Neural cell (in vitro differentiated cells): ENCODE measurements around the gene SLC27A5. TPM values are rescaled to one million over a fixed set of nuclear protein-coding genes. Genes with fewer than 3 reads are reported as not detected.

Source experiments
- H2AFZ ChIP-seq: fragments of 200-600, 300-800 bp; sonication (generic), shearing (Covaris generic); 2 replicates; pipeline ENCODE4 v1.6.0; 2014; ENCODE audit warnings: low read depth, mild to moderate bottlenecking, antibody characterized with exemption, low read length, moderate library complexity
- H3F3A ChIP-seq: fragments of 200-600 bp; shearing (Covaris generic); 2 replicates; pipeline ENCODE4 v1.6.1; 2016; ENCODE audit warnings: mild to moderate bottlenecking, moderate library complexity, mixed read lengths, antibody characterized with exemption, low read length; ENCODE audit not compliant: insufficient read depth, poor library complexity, severe bottlenecking
- H3K27ac ChIP-seq: fragments of 200-600, 300-800 bp; sonication (generic), shearing (Covaris generic); 2 replicates; pipeline ENCODE4 v1.5.1; 2014; ENCODE audit warnings: mild to moderate bottlenecking, low read length, moderate library complexity
- H3K27me3 ChIP-seq: fragments of 300-800, 200-600 bp; sonication (generic), shearing (Covaris generic); 2 replicates; pipeline ENCODE4 v1.6.0; 2014; ENCODE audit warnings: mild to moderate bottlenecking, low read depth, low read length, moderate library complexity; ENCODE audit not compliant: insufficient read depth
- H3K36me3 ChIP-seq: fragments of 300-800, 200-600 bp; sonication (generic), shearing (Covaris generic); 2 replicates; pipeline ENCODE4 v1.5.1; 2014; ENCODE audit warnings: mild to moderate bottlenecking, antibody characterized with exemption, low read length, moderate library complexity; ENCODE audit not compliant: insufficient read depth
- H3K4me2 ChIP-seq: fragments of 300-800, 200-600 bp; sonication (generic), shearing (Covaris generic); 2 replicates; pipeline ENCODE4 v1.6.0; 2014; ENCODE audit warnings: mild to moderate bottlenecking, low read length
- H3K4me3 ChIP-seq: fragments of 300-800, 200-600 bp; sonication (generic), shearing (Covaris generic); 2 replicates; pipeline ENCODE4 v1.5.1; 2014; ENCODE audit warnings: mild to moderate bottlenecking, low read length, moderate library complexity
- H3K79me2 ChIP-seq: fragments of 200-600 bp; shearing (Covaris generic); replicated peaks from 2 replicates; pipeline ENCODE4 v1.6.0; 2014; ENCODE audit warnings: mild to moderate bottlenecking, low read length, moderate library complexity; ENCODE audit not compliant: insufficient read depth
- H3K9ac ChIP-seq: fragments of 300-800, 200-600 bp; sonication (generic), shearing (Covaris generic); 2 replicates; pipeline ENCODE4 v1.6.1; 2016; ENCODE audit warnings: mild to moderate bottlenecking, low read length, mixed read lengths
- H3K9me2 ChIP-seq: fragments of 200-600 bp; shearing (Covaris generic); 2 replicates; pipeline ENCODE4 v1.6.1; 2016; ENCODE audit warnings: mild to moderate bottlenecking, low read length, mixed read lengths; ENCODE audit not compliant: insufficient read depth
- H3K9me3 ChIP-seq: fragments of 200-600, 300-800 bp; sonication (generic), shearing (Covaris generic); 2 replicates; pipeline ENCODE4 v1.6.1; 2016; ENCODE audit warnings: mild to moderate bottlenecking, mixed run types, low read length, moderate library complexity, mixed read lengths
- H4K20me1 ChIP-seq: fragments of 200-600 bp; shearing (Covaris generic); 2 replicates; pipeline ENCODE4 v1.6.1; 2016; ENCODE audit warnings: mild to moderate bottlenecking, mixed run types; ENCODE audit not compliant: insufficient read depth
- CTCF ChIP-seq: fragments of 450-650 bp; IDR thresholded peaks from 2 replicates; pipeline ENCODE4 v1.5.1; 2014; ENCODE audit warnings: antibody characterized with exemption, mild to moderate bottlenecking, moderate library complexity; ENCODE audit not compliant: poor library complexity, severe bottlenecking
- EP300 ChIP-seq: fragments of 450-650 bp; conservative IDR thresholded peaks from 2 replicates; pipeline ENCODE4 v1.6.1; 2014; ENCODE audit warnings: antibody characterized with exemption, mild to moderate bottlenecking, moderate library complexity; ENCODE audit not compliant: poor library complexity, severe bottlenecking
- EZH2 ChIP-seq: fragments of 200-600, 300-800 bp; shearing (Covaris generic), sonication (generic); IDR thresholded peaks from 2 replicates; pipeline ENCODE4 v1.6.1; 2014; ENCODE audit warnings: antibody characterized with exemption, low read length, borderline replicate concordance, mild to moderate bottlenecking; ENCODE audit not compliant: insufficient read depth, poor library complexity, severe bottlenecking
- POLR2AphosphoS5 ChIP-seq: IDR thresholded peaks from 2 replicates; pipeline ENCODE4 v1.6.1; 2012
- RAD21 ChIP-seq: fragments of 450-650 bp; conservative IDR thresholded peaks from 2 replicates; pipeline ENCODE4 v1.6.1; 2014; ENCODE audit warnings: antibody characterized with exemption, mild to moderate bottlenecking, moderate library complexity
- REST ChIP-seq: IDR thresholded peaks from 2 replicates; pipeline ENCODE4 v1.6.1; 2012; ENCODE audit warnings: borderline replicate concordance
- SMC3 ChIP-seq: fragments of 450-650 bp; conservative IDR thresholded peaks from 2 replicates; pipeline ENCODE4 v1.6.1; 2014; ENCODE audit warnings: antibody characterized with exemption, mild to moderate bottlenecking, moderate library complexity; ENCODE audit not compliant: poor library complexity
- TAF1 ChIP-seq: IDR thresholded peaks from 2 replicates; pipeline ENCODE4 v1.6.1; 2012; ENCODE audit warnings: low read depth
- polyA plus RNA-seq: library from polyadenylated mRNA; depleted of rRNA; stranded (reverse); fragments of >200 nt; gene quantifications from 2 replicates; pipeline ENCODE4 v1.2.3, GENCODE V29; 2014

SLC27A5 gene
- polyA plus RNA-seq, 1 donor from 2014 or later = 14.9 TPM

DNA sequence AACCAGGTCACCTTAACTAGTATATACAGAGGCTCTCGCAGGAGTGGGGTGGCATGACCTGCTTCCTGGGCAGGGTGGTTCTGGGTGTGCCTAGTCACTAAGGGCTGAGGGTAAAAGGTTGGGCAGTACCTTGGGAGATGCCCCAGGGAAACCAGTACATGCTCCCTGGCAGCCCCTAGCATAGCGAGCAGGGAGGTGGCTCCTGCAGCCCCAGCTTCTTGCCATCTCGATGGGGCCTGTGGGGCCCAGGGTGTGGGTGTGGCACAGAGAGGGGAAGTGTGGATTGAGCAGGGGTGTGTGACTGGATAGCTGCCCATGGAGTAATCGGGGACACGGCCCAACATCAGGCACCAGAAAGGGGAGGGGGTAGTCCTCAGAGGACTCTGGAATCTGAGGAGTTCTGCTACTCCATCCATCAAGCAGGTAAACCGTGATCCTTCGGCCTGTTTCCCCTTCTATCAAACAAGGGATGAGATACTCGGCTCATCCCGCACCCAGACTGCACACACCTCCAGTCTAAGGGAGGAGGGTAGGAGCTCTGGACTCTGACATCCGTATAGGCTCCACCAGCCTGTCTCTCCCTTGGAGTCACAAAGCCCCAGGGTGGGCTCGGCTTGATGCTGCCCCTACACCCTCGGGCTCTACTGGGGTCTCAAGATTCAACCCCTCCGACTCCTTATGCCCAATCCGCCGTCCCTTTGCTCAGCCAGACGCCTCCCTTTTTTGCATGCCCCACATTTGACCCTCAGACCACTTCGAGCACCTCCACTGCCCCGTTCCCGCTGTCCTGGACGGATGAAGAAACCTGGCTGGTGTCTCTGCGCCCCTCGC lies 6.7 kb upstream of the SLC27A5 start:
- Histone ChIP-seq H3K27ac (peak overlapping the region; percentile 95), H3K9ac (peak overlapping the region; percentile 97), H2AFZ (peak overlapping the region; percentile 66), H3K9me2 (no peaks in the 10 kb centered on the region), H4K20me1 (no peaks in the 10 kb centered on the region), H3K4me2 (peak overlapping the region; percentile 89), H3K4me3 (peak overlapping the region; percentile 92), H3F3A (peaks cover 7% of the 10 kb centered on the region), H3K36me3 (no peaks in the 10 kb centered on the region), H3K9me3 (no peaks in the 10 kb centered on the region), H3K27me3 (no peaks in the 10 kb centered on the region), H3K79me2 (peaks cover 13% of the 10 kb centered on the region)
- no peak for TF ChIP-seq EP300
- peak; percentile 66 for TF ChIP-seq CTCF

DNA sequence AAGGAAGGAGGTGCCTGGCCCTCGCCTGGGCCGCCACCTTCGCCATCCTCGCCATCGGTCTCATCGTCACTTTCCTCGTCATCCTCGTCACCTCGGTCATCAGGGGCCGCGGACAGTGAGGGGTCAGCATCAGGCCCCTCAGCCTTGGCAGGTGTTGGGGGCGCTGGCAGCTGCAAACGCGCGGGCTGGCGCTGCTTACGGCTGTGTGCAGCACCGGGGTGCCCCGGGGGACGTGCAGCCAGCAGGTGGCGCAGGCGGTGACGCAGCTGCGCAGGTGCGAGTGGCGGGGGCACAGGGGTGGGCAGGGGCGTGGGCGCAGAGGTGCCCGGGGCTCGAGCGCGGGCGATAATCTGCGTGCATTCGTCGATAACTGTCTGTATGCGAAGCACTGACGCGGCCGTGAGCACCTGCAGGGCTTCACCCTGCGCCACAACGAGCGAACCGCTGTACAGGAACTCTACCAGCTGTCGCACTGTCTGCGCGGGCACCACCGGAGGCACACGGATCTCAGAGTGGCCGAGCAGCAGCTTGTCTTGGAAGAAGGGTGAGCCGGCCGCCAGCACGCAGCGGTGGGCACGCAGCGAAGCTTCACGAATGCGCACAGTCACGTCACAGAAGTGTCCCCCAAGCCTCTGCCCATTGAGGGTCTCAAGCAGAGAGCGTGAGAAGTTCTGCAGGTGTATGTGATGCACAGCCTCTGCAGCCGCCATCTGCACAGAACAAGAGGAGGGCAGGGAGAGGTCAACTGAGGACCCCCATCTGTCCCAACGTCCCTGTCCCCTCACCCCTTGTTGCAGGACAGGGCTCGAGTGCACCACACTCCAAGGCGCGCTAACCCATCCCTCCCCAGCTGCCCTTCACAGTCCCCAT lies 5.4 kb upstream of the SLC27A5 start:
- H3F3A ChIP-seq = peaks cover 7% of the 10 kb centered on the region
- H3K36me3 ChIP-seq = no peaks in the 10 kb centered on the region
- no peaks in the 10 kb centered on the region for H3K9me3 ChIP-seq
- no peak for TF ChIP-seq EZH2
- no peak for TF ChIP-seq EP300
- TF ChIP-seq POLR2AphosphoS5 = no peak
- no peak for TF ChIP-seq SMC3
- no peak for TF ChIP-seq TAF1
- TF ChIP-seq REST = no peak
- TF ChIP-seq RAD21 = no peak
- H3K9me2 ChIP-seq = no peaks in the 10 kb centered on the region
- H2AFZ ChIP-seq = no peak overlapping the region
- H3K9ac ChIP-seq = no peak overlapping the region
- H3K4me3 ChIP-seq = no peak overlapping the region
- no peak overlapping the region for H3K4me2 ChIP-seq
- H3K27me3 ChIP-seq = no peaks in the 10 kb centered on the region
- no peak overlapping the region for H3K27ac ChIP-seq
- no peaks in the 10 kb centered on the region for H4K20me1 ChIP-seq
- peaks cover 13% of the 10 kb centered on the region for H3K79me2 ChIP-seq
